HepG2 (cell line): ENCODE results near the gene CXXC5. TPM values are rescaled to one million over a fixed set of nuclear protein-coding genes. Genes with fewer than 3 reads are reported as not detected.

ENCODE experiments used
- GATAD2A ChIP-seq: IDR thresholded peaks from 2 replicates; pipeline ENCODE4 v1.6.1; 2016
- RAD21 ChIP-seq: fragments of 450-650 bp; formaldehyde crosslinking; IDR thresholded peaks from 2 replicates; pipeline ENCODE4 v1.5.0; 2020; ENCODE audit warnings: mild to moderate bottlenecking
- ZNF282 ChIP-seq: fragments of 450-650 bp; IDR thresholded peaks from 2 replicates; pipeline ENCODE4 v1.6.1; 2018; ENCODE audit not compliant: partially characterized antibody
- ZNF768 ChIP-seq: sonication (generic); formaldehyde crosslinking; IDR thresholded peaks from 2 replicates; pipeline ENCODE4 v1.4.0; 2020; ENCODE audit warnings: missing genetic modification reagents
- ZNF788 ChIP-seq: sonication (generic); formaldehyde crosslinking; IDR thresholded peaks from 2 replicates; pipeline ENCODE4 v1.5.0; 2020; ENCODE audit warnings: mild to moderate bottlenecking, missing genetic modification reagents, borderline replicate concordance
- polyA plus RNA-seq, 8 experiments: library from polyadenylated mRNA; depleted of rRNA in 3 of 8; stranded (reverse) in 7 of 8; unstranded in 1 of 8; fragments of >200 nt; fragmentation: Illumina TruSeq in 4 of 8; extraction: Trizol in 4 of 8; gene quantifications; 2 replicates each; pipeline versions ENCODE4 v1.2.1 to v1.2.3, GENCODE V29; 2011 to 2016; ENCODE audit warnings: low read depth in 4 of 8, missing spikeins in 1 of 8, mixed read lengths in 1 of 8; ENCODE audit not compliant: insufficient read depth in 1 of 8
- total RNA-seq, 5 experiments: library from RNA; depleted of rRNA; stranded (reverse); fragments of >200 nt; fragmentation: Illumina TruSeq; extraction: Trizol; gene quantifications; 2 replicates each; pipeline ENCODE4 v1.2.3, GENCODE V29; 2016; ENCODE audit warnings: low read depth in 1 of 5
- TF ChIP-seq, protein P1 (sequence below), 2 experiments: fragments of 450-650 bp in 1 of 2; sonication (generic) in 1 of 2; formaldehyde crosslinking in 1 of 2; IDR thresholded peaks; 2 replicates each; pipeline versions ENCODE4 v1.6.1 to v1.8.0; 2016 to 2022; ENCODE audit warnings: antibody characterized with exemption in 1 of 2, mild to moderate bottlenecking in 1 of 2, missing genetic modification reagents in 1 of 2
- TF ChIP-seq, protein P2 (sequence below): sonication (generic); formaldehyde crosslinking; IDR thresholded peaks from 2 replicates; pipeline ENCODE4 v1.5.1; 2020; ENCODE audit warnings: mild to moderate bottlenecking, missing genetic modification reagents, moderate library complexity
- TF ChIP-seq, protein P3 (sequence below), 2 experiments: fragments of 450-650 bp in 1 of 2; sonication (generic) in 1 of 2; formaldehyde crosslinking; IDR thresholded peaks; 2 replicates each; pipeline versions ENCODE4 v1.5.0 to v1.8.0; 2020 to 2022; ENCODE audit warnings: mild to moderate bottlenecking in 1 of 2, missing genetic modification reagents in 1 of 2
- TF ChIP-seq, protein P4 (sequence below): sonication (generic); formaldehyde crosslinking; IDR thresholded peaks from 2 replicates; pipeline ENCODE4 v1.4.0; 2020; ENCODE audit warnings: low read depth, mild to moderate bottlenecking, missing genetic modification reagents

Gene CXXC5
- total and polyA plus RNA-seq, 2 of the 13 experiments (the other 11 are each of a cell fraction or from before 2014, with no cell fraction given), result 32.3 to 33.0 TPM

DNA sequence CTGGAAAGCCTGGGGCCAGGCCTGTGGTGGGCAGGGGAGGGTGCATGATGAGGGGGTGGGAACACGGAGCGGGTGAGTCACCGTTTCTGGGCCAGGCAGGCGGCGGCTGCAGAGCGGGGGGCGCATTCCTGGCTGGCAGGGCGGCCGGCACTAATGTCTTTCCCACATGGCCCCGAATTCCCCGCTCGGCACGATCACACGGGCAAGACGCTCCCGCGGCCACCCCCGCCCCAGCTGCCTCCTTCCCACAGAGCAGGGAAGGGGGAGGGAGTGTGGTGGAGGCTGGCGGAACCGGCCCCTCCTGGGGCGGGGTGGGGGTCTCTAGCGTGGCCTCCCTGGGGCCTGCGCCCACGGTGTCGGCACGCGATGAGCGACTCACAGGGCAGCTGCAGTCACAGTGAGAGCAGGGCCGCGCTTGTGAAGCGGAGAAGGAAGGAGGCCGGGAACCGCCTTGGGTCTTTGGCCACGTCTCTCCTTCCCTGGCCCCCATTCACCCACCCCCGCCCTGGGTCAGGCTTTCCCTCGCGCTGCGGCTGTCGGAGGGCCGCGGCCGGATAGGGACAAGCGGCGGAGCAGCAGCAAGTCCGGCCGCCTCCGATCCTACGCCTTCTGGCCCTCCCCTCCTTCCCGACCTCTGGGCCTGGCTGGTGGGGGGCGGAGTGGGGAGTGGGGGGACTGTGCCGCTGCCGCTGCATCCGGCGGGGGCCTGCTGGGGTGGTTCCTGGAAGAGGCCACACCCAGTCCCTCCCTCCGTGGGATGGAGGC lies 48.9 kb downstream of the CXXC5 start (continued):
- TF ChIP-seq, protein P1, sequence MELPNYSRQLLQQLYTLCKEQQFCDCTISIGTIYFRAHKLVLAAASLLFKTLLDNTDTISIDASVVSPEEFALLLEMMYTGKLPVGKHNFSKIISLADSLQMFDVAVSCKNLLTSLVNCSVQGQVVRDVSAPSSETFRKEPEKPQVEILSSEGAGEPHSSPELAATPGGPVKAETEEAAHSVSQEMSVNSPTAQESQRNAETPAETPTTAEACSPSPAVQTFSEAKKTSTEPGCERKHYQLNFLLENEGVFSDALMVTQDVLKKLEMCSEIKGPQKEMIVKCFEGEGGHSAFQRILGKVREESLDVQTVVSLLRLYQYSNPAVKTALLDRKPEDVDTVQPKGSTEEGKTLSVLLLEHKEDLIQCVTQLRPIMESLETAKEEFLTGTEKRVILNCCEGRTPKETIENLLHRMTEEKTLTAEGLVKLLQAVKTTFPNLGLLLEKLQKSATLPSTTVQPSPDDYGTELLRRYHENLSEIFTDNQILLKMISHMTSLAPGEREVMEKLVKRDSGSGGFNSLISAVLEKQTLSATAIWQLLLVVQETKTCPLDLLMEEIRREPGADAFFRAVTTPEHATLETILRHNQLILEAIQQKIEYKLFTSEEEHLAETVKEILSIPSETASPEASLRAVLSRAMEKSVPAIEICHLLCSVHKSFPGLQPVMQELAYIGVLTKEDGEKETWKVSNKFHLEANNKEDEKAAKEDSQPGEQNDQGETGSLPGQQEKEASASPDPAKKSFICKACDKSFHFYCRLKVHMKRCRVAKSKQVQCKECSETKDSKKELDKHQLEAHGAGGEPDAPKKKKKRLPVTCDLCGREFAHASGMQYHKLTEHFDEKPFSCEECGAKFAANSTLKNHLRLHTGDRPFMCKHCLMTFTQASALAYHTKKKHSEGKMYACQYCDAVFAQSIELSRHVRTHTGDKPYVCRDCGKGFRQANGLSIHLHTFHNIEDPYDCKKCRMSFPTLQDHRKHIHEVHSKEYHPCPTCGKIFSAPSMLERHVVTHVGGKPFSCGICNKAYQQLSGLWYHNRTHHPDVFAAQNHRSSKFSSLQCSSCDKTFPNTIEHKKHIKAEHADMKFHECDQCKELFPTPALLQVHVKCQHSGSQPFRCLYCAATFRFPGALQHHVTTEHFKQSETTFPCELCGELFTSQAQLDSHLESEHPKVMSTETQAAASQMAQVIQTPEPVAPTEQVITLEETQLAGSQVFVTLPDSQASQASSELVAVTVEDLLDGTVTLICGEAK (IDR thresholded peaks at IDR 0.05), result no peak
- TF ChIP-seq, protein P1 (CRISPR knock-in tag; IDR thresholded peaks at IDR 0.05), result 0 out of 2 replicates have a peak, but pooled peaks have one; percentile 65
- TF ChIP-seq, protein P2, sequence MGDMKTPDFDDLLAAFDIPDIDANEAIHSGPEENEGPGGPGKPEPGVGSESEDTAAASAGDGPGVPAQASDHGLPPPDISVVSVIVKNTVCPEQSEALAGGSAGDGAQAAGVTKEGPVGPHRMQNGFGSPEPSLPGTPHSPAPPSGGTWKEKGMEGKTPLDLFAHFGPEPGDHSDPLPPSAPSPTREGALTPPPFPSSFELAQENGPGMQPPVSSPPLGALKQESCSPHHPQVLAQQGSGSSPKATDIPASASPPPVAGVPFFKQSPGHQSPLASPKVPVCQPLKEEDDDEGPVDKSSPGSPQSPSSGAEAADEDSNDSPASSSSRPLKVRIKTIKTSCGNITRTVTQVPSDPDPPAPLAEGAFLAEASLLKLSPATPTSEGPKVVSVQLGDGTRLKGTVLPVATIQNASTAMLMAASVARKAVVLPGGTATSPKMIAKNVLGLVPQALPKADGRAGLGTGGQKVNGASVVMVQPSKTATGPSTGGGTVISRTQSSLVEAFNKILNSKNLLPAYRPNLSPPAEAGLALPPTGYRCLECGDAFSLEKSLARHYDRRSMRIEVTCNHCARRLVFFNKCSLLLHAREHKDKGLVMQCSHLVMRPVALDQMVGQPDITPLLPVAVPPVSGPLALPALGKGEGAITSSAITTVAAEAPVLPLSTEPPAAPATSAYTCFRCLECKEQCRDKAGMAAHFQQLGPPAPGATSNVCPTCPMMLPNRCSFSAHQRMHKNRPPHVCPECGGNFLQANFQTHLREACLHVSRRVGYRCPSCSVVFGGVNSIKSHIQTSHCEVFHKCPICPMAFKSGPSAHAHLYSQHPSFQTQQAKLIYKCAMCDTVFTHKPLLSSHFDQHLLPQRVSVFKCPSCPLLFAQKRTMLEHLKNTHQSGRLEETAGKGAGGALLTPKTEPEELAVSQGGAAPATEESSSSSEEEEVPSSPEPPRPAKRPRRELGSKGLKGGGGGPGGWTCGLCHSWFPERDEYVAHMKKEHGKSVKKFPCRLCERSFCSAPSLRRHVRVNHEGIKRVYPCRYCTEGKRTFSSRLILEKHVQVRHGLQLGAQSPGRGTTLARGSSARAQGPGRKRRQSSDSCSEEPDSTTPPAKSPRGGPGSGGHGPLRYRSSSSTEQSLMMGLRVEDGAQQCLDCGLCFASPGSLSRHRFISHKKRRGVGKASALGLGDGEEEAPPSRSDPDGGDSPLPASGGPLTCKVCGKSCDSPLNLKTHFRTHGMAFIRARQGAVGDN (CRISPR knock-in tag), result peak; percentile 88
- TF ChIP-seq ZNF768 (CRISPR knock-in tag), result peak; percentile 58; the same call in 1 of the 2 replicates
- TF ChIP-seq RAD21, result 0 out of 2 replicates have a peak, but pooled peaks have one; percentile 9
- TF ChIP-seq, protein P3, sequence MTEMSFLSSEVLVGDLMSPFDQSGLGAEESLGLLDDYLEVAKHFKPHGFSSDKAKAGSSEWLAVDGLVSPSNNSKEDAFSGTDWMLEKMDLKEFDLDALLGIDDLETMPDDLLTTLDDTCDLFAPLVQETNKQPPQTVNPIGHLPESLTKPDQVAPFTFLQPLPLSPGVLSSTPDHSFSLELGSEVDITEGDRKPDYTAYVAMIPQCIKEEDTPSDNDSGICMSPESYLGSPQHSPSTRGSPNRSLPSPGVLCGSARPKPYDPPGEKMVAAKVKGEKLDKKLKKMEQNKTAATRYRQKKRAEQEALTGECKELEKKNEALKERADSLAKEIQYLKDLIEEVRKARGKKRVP (CRISPR knock-in tag; IDR thresholded peaks at IDR 0.05), result 0 out of 4 replicates have a peak, but pooled peaks of 1 of the 2 experiments have one; percentile 31
- TF ChIP-seq ZNF788 (CRISPR knock-in tag), result peak; percentile 36; the same call in 1 of the 2 replicates
- TF ChIP-seq ZNF282, result no peak
- peak; percentile 27 for TF ChIP-seq GATAD2A (CRISPR knock-in tag)
- TF ChIP-seq, protein P4, sequence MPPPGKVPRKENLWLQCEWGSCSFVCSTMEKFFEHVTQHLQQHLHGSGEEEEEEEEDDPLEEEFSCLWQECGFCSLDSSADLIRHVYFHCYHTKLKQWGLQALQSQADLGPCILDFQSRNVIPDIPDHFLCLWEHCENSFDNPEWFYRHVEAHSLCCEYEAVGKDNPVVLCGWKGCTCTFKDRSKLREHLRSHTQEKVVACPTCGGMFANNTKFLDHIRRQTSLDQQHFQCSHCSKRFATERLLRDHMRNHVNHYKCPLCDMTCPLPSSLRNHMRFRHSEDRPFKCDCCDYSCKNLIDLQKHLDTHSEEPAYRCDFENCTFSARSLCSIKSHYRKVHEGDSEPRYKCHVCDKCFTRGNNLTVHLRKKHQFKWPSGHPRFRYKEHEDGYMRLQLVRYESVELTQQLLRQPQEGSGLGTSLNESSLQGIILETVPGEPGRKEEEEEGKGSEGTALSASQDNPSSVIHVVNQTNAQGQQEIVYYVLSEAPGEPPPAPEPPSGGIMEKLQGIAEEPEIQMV (CRISPR knock-in tag), result peak; percentile 59; the same call in 1 of the 2 replicates
